Ascending aorta (tissue), 2 donors: ENCODE results near the gene SYNGR3. TPM values are rescaled to one million over a fixed set of nuclear protein-coding genes. Genes with fewer than 3 reads are reported as not detected.

Source experiments
- DNase-seq, 2 donors: peaks; one replicate each; pipeline ENCODE4 v3.0.0-alpha.2; 2019; ENCODE audit warnings: low spot score in 2 of 2
- H3K27ac ChIP-seq, 2 donors: fragments of 200-600 bp; sonication (generic); one replicate each; pipeline ENCODE4 v1.5.1; 2016 to 2017; ENCODE audit warnings: mild to moderate bottlenecking in 1 of 2
- H3K27me3 ChIP-seq: fragments of 200-600 bp; sonication (generic); one replicate; pipeline ENCODE4 v1.5.1; 2017
- H3K36me3 ChIP-seq, 2 donors: fragments of 200-600 bp; sonication (generic); one replicate each; pipeline ENCODE4 v1.5.1; 2016
- H3K4me1 ChIP-seq, 2 donors: fragments of 200-600 bp; sonication (generic); one replicate each; pipeline ENCODE4 v1.5.1; 2016 to 2017; ENCODE audit warnings: mild to moderate bottlenecking in 1 of 2
- H3K4me3 ChIP-seq, 2 donors: fragments of 200-600 bp; sonication (generic); one replicate each; pipeline ENCODE4 v1.5.1; 2016 to 2017; ENCODE audit warnings: mild to moderate bottlenecking in 1 of 2
- H3K9me3 ChIP-seq, 2 donors: fragments of 200-600 bp; sonication (generic); one replicate each; pipeline ENCODE4 v1.5.1; 2016
- intact Hi-C: fragments of 100-400 bp; cut with DNase I; formaldehyde crosslinking; loops from one replicate; pipeline ENCODE4 v1.15.1; 2023
- total RNA-seq: library from RNA; depleted of rRNA; stranded (reverse); fragments of >200 nt; gene quantifications from one replicate; pipeline ENCODE4 v1.1.0, GENCODE V29; 2016
- TF ChIP-seq, protein P1 (sequence below), 3 experiments: fragments of 200-600 bp in 2 of 3; fragments of 450-650 bp in 1 of 3; sonication (generic) in 2 of 3; IDR thresholded peaks; one replicate each; pipeline ENCODE4 v1.5.1; 2016 to 2019; ENCODE audit warnings: antibody characterized with exemption in 3 of 3, mild to moderate bottlenecking in 1 of 3, moderate library complexity in 1 of 3

Gene SYNGR3
- total RNA-seq, 1 donor from 2014 or later, result 0.32 TPM

DNA sequence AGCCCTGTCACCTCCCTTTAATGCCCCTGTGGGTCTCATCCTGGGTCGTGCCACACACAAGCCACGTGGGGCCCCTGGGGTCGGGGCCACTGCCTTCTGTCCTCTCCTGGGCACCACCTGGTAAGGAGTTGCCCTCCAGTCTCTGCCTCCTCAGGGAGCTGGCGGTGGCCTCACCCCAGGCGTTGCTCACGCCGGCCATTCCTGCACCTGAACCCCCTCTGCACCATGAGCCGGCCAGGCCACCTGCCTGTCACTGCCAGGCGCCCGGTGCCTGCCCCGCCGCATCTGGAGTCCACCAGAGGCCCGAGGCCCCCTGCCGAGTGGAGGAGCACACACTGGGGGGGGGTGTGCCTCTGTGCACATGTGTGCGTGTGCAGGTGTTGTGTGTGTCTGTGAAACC is 47.3 kb downstream of the SYNGR3 start:
- TF ChIP-seq, protein P1, sequence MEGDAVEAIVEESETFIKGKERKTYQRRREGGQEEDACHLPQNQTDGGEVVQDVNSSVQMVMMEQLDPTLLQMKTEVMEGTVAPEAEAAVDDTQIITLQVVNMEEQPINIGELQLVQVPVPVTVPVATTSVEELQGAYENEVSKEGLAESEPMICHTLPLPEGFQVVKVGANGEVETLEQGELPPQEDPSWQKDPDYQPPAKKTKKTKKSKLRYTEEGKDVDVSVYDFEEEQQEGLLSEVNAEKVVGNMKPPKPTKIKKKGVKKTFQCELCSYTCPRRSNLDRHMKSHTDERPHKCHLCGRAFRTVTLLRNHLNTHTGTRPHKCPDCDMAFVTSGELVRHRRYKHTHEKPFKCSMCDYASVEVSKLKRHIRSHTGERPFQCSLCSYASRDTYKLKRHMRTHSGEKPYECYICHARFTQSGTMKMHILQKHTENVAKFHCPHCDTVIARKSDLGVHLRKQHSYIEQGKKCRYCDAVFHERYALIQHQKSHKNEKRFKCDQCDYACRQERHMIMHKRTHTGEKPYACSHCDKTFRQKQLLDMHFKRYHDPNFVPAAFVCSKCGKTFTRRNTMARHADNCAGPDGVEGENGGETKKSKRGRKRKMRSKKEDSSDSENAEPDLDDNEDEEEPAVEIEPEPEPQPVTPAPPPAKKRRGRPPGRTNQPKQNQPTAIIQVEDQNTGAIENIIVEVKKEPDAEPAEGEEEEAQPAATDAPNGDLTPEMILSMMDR (IDR thresholded peaks at IDR 0.05), result no peak
- no peak for DNase-seq
- no peaks in the 10 kb centered on the region for H3K9me3 ChIP-seq
- no peak overlapping the region for H3K4me3 ChIP-seq
- intact Hi-C loops, result no loop called here
- no peaks in the 10 kb centered on the region for H3K27me3 ChIP-seq
- H3K27ac ChIP-seq, result peak overlapping the region; percentile 83 to 96
- H3K4me1 ChIP-seq, result peaks cover 23 to 44% of the 10 kb centered on the region in 2 donors
- H3K36me3 ChIP-seq, result peaks cover 4 to 15% of the 10 kb centered on the region in 2 donors

DNA sequence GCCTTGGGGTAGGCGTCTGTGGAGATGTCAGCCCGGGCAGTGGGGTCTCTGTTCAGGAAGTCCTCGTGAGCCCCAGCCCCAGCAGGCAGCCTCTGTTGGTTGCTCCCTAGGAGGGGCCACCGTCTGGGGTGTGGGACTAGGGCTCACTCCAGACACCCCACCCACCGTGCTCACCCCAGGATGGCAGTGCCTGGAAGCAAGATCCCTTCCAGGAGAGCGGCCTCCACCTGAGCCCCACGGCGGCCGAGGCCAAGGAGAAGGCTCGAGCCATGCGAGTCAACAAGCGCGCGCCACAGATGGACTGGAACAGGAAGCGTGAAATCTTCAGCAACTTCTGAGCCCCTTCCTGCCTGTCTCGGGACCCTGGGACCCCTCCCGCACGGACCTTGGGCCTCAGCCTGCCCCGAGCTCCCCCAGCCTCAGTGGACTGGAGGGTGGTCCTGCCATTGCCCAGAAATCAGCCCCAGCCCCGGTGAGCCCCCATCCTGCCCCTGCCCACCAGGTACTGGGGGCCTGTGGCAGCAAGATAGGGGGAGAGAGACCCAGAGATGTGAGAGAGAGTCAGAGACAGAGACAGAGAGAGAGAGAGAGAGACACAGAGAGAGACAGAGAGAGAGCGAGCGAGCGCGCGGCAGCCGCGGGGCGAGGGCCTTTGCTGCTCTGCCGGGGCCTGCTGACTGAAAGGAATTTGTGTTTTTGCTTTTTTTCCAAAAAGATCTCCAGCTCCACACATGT is 48.0 kb downstream of the SYNGR3 start:
- Histone ChIP-seq H3K27me3 (no peaks in the 10 kb centered on the region), H3K9me3 (no peaks in the 10 kb centered on the region), H3K4me1 (peaks cover 20 to 37% of the 10 kb centered on the region in 2 donors), H3K27ac (peak overlapping the region; percentile 83 to 96), H3K36me3 (peaks cover 4 to 15% of the 10 kb centered on the region in 2 donors), H3K4me3 (no peak overlapping the region)
- intact Hi-C loops, result no loop called here
- TF ChIP-seq, protein P1 (IDR thresholded peaks at IDR 0.05), result no peak
- no peak for DNase-seq

DNA sequence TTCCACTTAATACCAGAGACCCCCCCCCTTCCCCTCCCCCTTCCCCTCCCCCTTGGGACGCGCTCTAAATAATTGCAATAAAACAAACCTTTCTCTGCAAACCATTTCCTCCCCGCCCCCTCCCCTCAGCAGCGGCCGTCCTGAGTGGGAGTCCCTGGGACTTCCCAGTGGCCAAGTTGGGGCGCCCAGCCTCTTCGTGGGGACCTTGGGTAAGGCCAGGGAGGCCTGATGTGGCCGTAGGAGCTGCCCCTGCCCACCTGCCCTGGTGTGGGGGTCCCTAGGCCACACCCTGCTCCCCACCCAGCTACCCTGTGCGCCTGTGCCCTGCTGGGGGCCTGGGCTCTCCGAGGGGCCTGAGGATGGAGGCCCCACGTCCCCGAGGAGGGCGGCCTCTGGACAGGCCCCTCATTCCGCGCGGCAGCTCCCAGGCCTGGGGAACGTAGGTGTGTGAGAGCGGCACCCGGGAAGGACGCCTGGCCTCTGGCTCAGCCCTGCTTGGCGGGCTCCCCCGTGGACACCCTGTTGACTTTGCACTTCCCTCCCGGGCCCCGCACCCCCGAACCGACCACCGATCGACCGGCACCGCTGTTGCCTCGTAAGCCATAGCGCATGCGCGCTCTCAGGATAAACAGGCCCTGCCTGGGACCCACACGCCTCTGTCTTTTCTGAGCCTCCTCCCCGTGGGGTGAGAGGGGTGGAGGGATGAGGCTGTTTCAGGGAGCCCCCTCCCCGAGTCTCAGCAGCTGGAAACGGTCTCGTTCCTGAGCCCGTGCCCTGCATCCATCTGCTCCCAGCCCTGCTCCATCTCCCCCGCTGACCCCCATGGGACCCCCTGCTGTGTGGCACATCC is 48.8 kb downstream of the SYNGR3 start:
- no peak for DNase-seq
- H3K4me3 ChIP-seq, result no peak overlapping the region
- intact Hi-C loops, result no loop called here
- no peaks in the 10 kb centered on the region for H3K27me3 ChIP-seq
- H3K36me3 ChIP-seq, result peaks cover 4 to 15% of the 10 kb centered on the region in 2 donors
- TF ChIP-seq, protein P1 (IDR thresholded peaks at IDR 0.05), result no peak
- H3K4me1 ChIP-seq, result peaks cover 16 to 32% of the 10 kb centered on the region in 2 donors
- no peaks in the 10 kb centered on the region for H3K9me3 ChIP-seq
- peak overlapping the region; percentile 25 to 51 for H3K27ac ChIP-seq

DNA sequence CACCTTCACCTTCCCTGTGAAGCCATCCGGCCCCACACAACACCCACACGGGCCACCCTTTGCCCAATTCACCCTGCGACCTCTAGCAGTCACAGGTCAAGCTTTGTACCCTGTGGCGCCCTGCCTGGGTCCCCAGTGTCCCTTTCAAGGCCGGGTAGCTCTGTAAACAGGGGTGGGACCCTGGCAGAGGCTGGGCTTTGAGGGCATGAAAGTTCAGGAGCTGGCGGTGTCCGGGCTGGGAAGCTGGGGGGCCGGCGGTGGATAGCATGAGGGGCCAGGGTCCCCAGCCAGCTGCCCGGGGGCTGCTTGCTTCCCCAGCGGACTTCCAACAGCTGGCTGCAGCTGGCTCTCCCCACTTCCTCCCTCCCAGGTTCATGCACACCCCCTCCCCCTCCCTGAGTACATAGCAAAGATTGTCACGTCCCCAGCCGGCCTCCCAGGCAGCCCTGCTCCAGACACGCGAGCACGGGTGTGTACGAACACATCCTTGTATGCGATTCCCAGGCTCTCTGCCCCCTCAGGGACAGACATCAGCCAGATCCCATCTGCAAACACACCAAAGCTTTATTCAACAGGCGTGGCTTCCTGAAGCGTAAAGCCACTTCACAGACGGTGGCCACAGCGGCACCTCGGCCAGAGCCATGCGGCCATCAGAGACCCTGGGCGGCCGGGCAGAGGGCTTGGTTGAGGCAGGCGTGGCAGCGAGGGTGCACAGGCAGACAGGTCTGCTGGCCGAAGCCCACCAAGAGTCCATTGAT is 49.7 kb downstream of the SYNGR3 start:
- H3K27ac ChIP-seq, result peak overlapping the region; percentile 25 to 51
- no peaks in the 10 kb centered on the region for H3K9me3 ChIP-seq
- TF ChIP-seq, protein P1 (IDR thresholded peaks at IDR 0.05), result no peak
- H3K36me3 ChIP-seq, result peaks cover 4 to 15% of the 10 kb centered on the region in 2 donors
- H3K4me1 ChIP-seq, result peaks cover 16 to 31% of the 10 kb centered on the region in 2 donors
- no peak for DNase-seq
- H3K4me3 ChIP-seq, result no peak overlapping the region
- intact Hi-C loops, result no loop called here
- H3K27me3 ChIP-seq, result no peaks in the 10 kb centered on the region

DNA sequence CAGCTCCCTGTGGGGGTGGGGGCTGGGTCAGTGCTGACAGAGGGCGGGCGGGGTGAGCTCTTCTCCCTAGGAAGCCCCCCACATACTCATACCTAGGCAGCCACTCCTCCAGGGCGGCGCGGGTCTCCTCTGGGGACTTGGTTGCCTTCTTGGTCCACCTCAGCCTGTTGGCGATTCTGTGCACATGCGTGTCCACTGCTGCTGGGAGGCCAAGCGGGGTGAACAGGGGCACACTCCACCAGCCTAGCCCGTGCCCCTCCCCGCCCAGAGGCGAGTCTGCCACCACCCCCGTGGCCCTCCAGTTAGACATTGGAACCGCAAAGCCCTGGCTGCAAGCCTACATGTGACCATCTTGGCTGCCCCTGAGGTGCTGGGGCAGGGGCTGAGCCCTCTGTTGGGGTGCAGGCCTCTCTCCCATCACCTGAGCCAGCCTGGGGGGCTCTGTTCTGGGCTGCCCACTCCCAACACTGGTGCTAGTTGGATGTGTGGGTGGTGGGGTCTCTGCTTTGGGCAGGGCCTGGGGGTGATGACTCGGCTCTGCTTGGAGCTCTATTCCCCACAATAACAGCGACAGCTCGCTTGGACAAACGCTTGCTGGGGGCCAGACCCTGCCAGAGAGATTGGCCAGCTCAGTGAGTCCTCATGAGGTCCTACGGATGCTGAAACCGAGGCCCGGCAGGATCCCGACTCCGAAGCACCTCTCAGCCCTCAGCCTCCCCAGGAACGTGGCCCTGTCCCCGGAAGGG is 50.4 kb downstream of the SYNGR3 start:
- no peak overlapping the region for H3K4me3 ChIP-seq
- TF ChIP-seq, protein P1 (IDR thresholded peaks at IDR 0.05), result no peak
- H3K36me3 ChIP-seq, result peaks cover 4 to 15% of the 10 kb centered on the region in 2 donors
- intact Hi-C loops, result no loop called here
- H3K27me3 ChIP-seq, result no peaks in the 10 kb centered on the region
- no peak for DNase-seq
- H3K9me3 ChIP-seq, result no peaks in the 10 kb centered on the region
- H3K27ac ChIP-seq, result peak overlapping the region; percentile 15 to 51
- peaks cover 11 to 24% of the 10 kb centered on the region in 2 donors for H3K4me1 ChIP-seq
